ENCODE results near the gene MS4A3.

- TF ChIP-seq CTCF (IDR thresholded peaks at IDR 0.05) (no peak), ESRRA (IDR thresholded peaks at IDR 0.05; ENCODE audit: borderline replicate concordance, low read length) (no peak), HES2 (IDR thresholded peaks at IDR 0.05) (no peak), CHD4 (IDR thresholded peaks at IDR 0.05; ENCODE audit: borderline replicate concordance) (no peak), JUNB (IDR thresholded peaks at IDR 0.05) (no peak), ZNF302 (CRISPR knock-in tag; IDR thresholded peaks at IDR 0.05) (no peak), POLR2A (IDR thresholded peaks at IDR 0.05; ENCODE audit: low read length) (no peak), REST (IDR thresholded peaks at IDR 0.05) (no peak), RFX5 (IDR thresholded peaks at IDR 0.05) (no peak), NR3C1 (IDR thresholded peaks at IDR 0.05) (no peak), FOXS1 (CRISPR knock-in tag; IDR thresholded peaks at IDR 0.05) (no peak), CEBPB (IDR thresholded peaks at IDR 0.05) (no peak)
Observed at GRCh38 chr11:60018058-60018457, 38.4 kb upstream of the MS4A3 start.

Measured in A549 (cell line).